Activated CD4-positive, alpha-beta T cell treated with anti-CD3 and anti-CD28 coated beads for 36 hours (primary cell): ENCODE data around the gene ITIH4. TPM values are rescaled to one million over a fixed set of nuclear protein-coding genes. Genes with fewer than 3 reads are reported as not detected.

ENCODE experiments used
- ATAC-seq: fragments of 200-7000 bp; cut with Tn5 transposase; one replicate; pipeline ENCODE4 v1.10.0; 2021; ENCODE audit warnings: mild to moderate bottlenecking, moderate library complexity
- CTCF ChIA-PET: fragments of 350-600 bp; sonication (Branson Sonifier 250); formaldehyde crosslinking; loops from one replicate; lab custom pipeline; 2021; ENCODE audit warnings: antibody characterized with exemption; lab: Charles Lee
- POLR2A ChIA-PET: fragments of 350-600 bp; sonication (Branson Sonifier 250); formaldehyde crosslinking; loops from one replicate; lab custom pipeline; 2021; ENCODE audit warnings: antibody characterized with exemption, inconsistent platforms; lab: Charles Lee
- DNase-seq: peaks from one replicate; pipeline ENCODE4 v3.0.0-alpha.2; 2020
- H3K27ac Mint-ChIP-seq: one replicate; pipeline ENCODE4 v1.8.0; 2021; ENCODE audit warnings: mixed read lengths
- H3K27me3 Mint-ChIP-seq: one replicate; pipeline ENCODE4 v1.8.0; 2021; ENCODE audit warnings: mixed read lengths
- H3K36me3 Mint-ChIP-seq: one replicate; pipeline ENCODE4 v1.8.0; 2021; ENCODE audit warnings: low read depth, mixed read lengths
- H3K4me1 Mint-ChIP-seq: one replicate; pipeline ENCODE4 v1.8.0; 2021; ENCODE audit warnings: mixed read lengths
- H3K4me3 Mint-ChIP-seq: one replicate; pipeline ENCODE4 v1.8.0; 2021; ENCODE audit warnings: mild to moderate bottlenecking, moderate library complexity, mixed read lengths
- H3K9me3 Mint-ChIP-seq: one replicate; pipeline ENCODE4 v1.8.0; 2021; ENCODE audit warnings: low read depth, mixed read lengths
- intact Hi-C, 2 experiments: fragments of 100-400 bp; cut with DNase I in 1 of 2; cut with micrococcal nuclease in 1 of 2; formaldehyde crosslinking; loops; one replicate each; pipeline versions ENCODE4 v1.14.2 to v1.15.1; 2022 to 2024; cut with DNase I, micrococcal nuclease
- total RNA-seq, 2 experiments: library from RNA; stranded (reverse); gene quantifications; one replicate each; pipeline ENCODE4 v1.2.3, GENCODE V29; 2021

The ITIH4 gene
- total RNA-seq, 2 experiments from 2014 or later: 4.0 to 6.5 TPM

DNA sequence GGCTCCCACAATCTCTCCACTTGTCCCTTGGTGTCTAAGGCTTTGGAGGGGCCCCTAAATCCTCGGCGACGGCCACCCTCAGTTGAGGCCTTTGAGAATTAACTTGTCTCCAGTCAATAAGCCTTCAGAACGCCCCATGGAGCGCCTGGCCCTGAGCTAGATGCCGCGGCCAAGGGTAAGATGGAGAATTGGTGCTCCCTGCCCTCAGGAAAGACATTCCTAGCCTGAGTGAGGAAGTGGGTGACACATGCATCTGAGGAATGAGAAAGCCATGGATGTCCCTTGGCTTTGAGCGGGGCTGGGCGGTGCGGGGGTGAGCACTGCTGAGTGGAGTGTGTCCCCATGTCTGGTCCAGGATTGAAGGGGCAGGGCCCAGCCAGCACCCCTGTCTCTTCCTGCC is 13.3 kb downstream of the ITIH4 start:
- H3K4me1 Mint-ChIP-seq: no peaks in the 10 kb centered on the region

DNA sequence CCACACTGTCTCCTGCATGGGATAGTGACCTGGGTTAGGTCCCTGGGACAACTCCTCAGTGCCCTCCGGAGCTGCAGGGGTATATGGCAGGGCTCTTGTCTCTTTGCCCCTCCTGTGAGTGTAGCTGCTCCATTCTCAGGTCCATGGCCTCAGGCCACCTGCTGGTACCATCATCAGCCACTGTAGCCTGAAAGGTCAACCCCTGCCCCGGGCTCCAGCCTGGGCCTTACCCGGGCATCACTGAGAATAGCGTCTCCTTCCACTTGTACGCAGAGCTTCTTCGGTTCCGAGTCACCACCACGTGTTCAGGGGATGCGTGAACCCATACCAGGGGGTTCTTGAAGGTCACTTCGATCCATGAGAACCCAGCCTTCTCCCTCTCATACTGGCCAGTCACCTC is 13.8 kb downstream of the ITIH4 start:
- H3K27ac Mint-ChIP-seq: no peak overlapping the region
- no peak overlapping the region for H3K4me3 Mint-ChIP-seq
- ATAC-seq (no peak), DNase-seq (no peak)
- ChIA-PET POLR2A (no interaction called here), CTCF (no interaction called here)
- intact Hi-C loops: no loop called here
- no peaks in the 10 kb centered on the region for H3K36me3 Mint-ChIP-seq
- no peaks in the 10 kb centered on the region for H3K27me3 Mint-ChIP-seq
- no peaks in the 10 kb centered on the region for H3K9me3 Mint-ChIP-seq
- no peaks in the 10 kb centered on the region for H3K4me1 Mint-ChIP-seq

More for the DNA sequence above, 13.3 kb downstream of the ITIH4 start:
- Mint-ChIP-seq H3K27ac (no peak overlapping the region), H3K36me3 (no peaks in the 10 kb centered on the region), H3K27me3 (no peaks in the 10 kb centered on the region), H3K9me3 (no peaks in the 10 kb centered on the region), H3K4me3 (no peak overlapping the region)
- DNase-seq (no peak), ATAC-seq (no peak)
- intact Hi-C loops: no loop called here
- CTCF ChIA-PET: no interaction called here
- POLR2A ChIA-PET: no interaction called here

DNA sequence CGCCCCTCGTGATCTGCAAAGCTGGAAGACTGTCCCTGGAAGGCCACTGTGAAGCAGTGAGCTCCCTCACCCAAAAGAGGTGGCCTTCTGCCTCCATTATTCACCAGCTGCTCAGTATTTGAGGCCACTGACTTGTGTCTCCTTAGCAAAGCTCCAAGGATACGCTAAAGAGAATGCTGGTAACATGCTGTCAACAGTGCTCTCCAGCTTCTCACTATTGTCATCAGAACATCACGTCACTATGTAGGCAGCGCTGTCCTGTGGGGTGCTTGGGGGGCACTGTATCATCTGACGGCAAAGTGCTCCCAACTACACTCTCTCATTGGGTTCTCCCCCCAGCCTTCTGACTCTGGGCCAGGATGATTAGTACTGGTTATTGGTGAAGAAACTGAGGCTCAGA is 14.3 kb downstream of the ITIH4 start:
- POLR2A ChIA-PET: no interaction called here
- ATAC-seq (no peak), DNase-seq (no peak)
- Mint-ChIP-seq H3K36me3 (no peaks in the 10 kb centered on the region), H3K27me3 (no peaks in the 10 kb centered on the region), H3K27ac (no peak overlapping the region), H3K4me3 (no peak overlapping the region), H3K4me1 (no peaks in the 10 kb centered on the region), H3K9me3 (no peaks in the 10 kb centered on the region)
- CTCF ChIA-PET: interaction anchor here (0.6 to 1.3 kb wide), 4 partner anchors 15 to 69 kb away, joined by 3 to 5 read pairs (median 4); no protein-coding TSS in a partner anchor
- intact Hi-C loops: no loop called here

- H3K27ac Mint-ChIP-seq: no peak overlapping the region
- no peaks in the 10 kb centered on the region for H3K36me3 Mint-ChIP-seq
- no peak overlapping the region for H3K4me3 Mint-ChIP-seq
- H3K27me3 Mint-ChIP-seq: no peaks in the 10 kb centered on the region
- ChIA-PET CTCF (no interaction called here), POLR2A (no interaction called here)
- no peaks in the 10 kb centered on the region for H3K4me1 Mint-ChIP-seq
- no peak for ATAC-seq
- DNase-seq: no peak
- intact Hi-C loops: no loop called here
- H3K9me3 Mint-ChIP-seq: no peaks in the 10 kb centered on the region
Observed at GRCh38 chr3:52813810-52814209, 16.7 kb downstream of the ITIH4 start.

GRCh38 chr3:52811452-52812011 is 18.9 kb downstream of the ITIH4 start:
- intact Hi-C loops: no loop called here
- Mint-ChIP-seq H3K27ac (no peak overlapping the region), H3K27me3 (no peaks in the 10 kb centered on the region), H3K9me3 (no peaks in the 10 kb centered on the region), H3K36me3 (no peaks in the 10 kb centered on the region), H3K4me3 (no peak overlapping the region), H3K4me1 (no peaks in the 10 kb centered on the region)
- ChIA-PET POLR2A (no interaction called here), CTCF (interaction anchor here (0.5 to 1.5 kb wide), 3 partner anchors 10 to 532 kb away, joined by 3 to 5 read pairs (median 3); no protein-coding TSS in a partner anchor)
- ATAC-seq (no peak), DNase-seq (no peak)

GRCh38 chr3:52810923-52811322 is 19.5 kb downstream of the ITIH4 start:
- no peak overlapping the region for H3K4me3 Mint-ChIP-seq
- ChIA-PET CTCF (interaction anchor here (0.5 to 1.5 kb wide), 4 partner anchors 10 to 531 kb away, joined by 3 to 5 read pairs (median 3); no protein-coding TSS in a partner anchor), POLR2A (no interaction called here)
- H3K9me3 Mint-ChIP-seq: no peaks in the 10 kb centered on the region
- ATAC-seq: no peak
- no peaks in the 10 kb centered on the region for H3K4me1 Mint-ChIP-seq
- H3K27me3 Mint-ChIP-seq: no peaks in the 10 kb centered on the region
- DNase-seq: no peak
- intact Hi-C loops: no loop called here
- no peaks in the 10 kb centered on the region for H3K36me3 Mint-ChIP-seq
- no peak overlapping the region for H3K27ac Mint-ChIP-seq

- no peak for DNase-seq
- no peak for ATAC-seq
- POLR2A ChIA-PET: no interaction called here
- Mint-ChIP-seq H3K4me1 (no peaks in the 10 kb centered on the region), H3K9me3 (no peaks in the 10 kb centered on the region), H3K27me3 (no peaks in the 10 kb centered on the region), H3K4me3 (no peak overlapping the region), H3K36me3 (no peaks in the 10 kb centered on the region), H3K27ac (no peak overlapping the region)
- intact Hi-C loops: no loop called here
- CTCF ChIA-PET: interaction anchor here (1.0 kb wide), 1 partner anchor 28 kb away, joined by 4 read pairs; no protein-coding TSS in a partner anchor
Observed at GRCh38 chr3:52809662-52810377, 20.7 kb downstream of the ITIH4 start.

- Mint-ChIP-seq H3K27me3 (no peaks in the 10 kb centered on the region), H3K4me3 (no peak overlapping the region), H3K36me3 (no peaks in the 10 kb centered on the region), H3K9me3 (no peaks in the 10 kb centered on the region), H3K4me1 (no peaks in the 10 kb centered on the region), H3K27ac (no peak overlapping the region)
- ChIA-PET CTCF (interaction anchor here (0.5 to 1.0 kb wide), 2 partner anchors 29 to 38 kb away, joined by 3 to 4 read pairs; no protein-coding TSS in a partner anchor), POLR2A (no interaction called here)
- DNase-seq (no peak), ATAC-seq (no peak)
- intact Hi-C loops: no loop called here
Observed at GRCh38 chr3:52809149-52809548, 21.3 kb downstream of the ITIH4 start.

- Mint-ChIP-seq H3K4me1 (no peaks in the 10 kb centered on the region), H3K27me3 (peaks cover 2% of the 10 kb centered on the region), H3K36me3 (no peaks in the 10 kb centered on the region), H3K4me3 (no peak overlapping the region), H3K9me3 (no peaks in the 10 kb centered on the region), H3K27ac (no peak overlapping the region)
- DNase-seq: no peak
- POLR2A ChIA-PET: no interaction called here
- intact Hi-C loops: no loop called here
- no peak for ATAC-seq
- CTCF ChIA-PET: no interaction called here
Observed at GRCh38 chr3:52805270-52806039, 25.0 kb downstream of the ITIH4 start.

GRCh38 chr3:52801839-52802238 is 28.6 kb downstream of the ITIH4 start:
- intact Hi-C loops: no loop called here
- ATAC-seq (no peak), DNase-seq (no peak)
- no peaks in the 10 kb centered on the region for H3K36me3 Mint-ChIP-seq
- H3K27me3 Mint-ChIP-seq: peaks cover 2% of the 10 kb centered on the region
- POLR2A ChIA-PET: no interaction called here
- H3K4me1 Mint-ChIP-seq: no peaks in the 10 kb centered on the region
- H3K4me3 Mint-ChIP-seq: no peak overlapping the region
- no peaks in the 10 kb centered on the region for H3K9me3 Mint-ChIP-seq
- H3K27ac Mint-ChIP-seq: no peak overlapping the region
- CTCF ChIA-PET: interaction anchor here (1.4 kb wide), 1 partner anchor 17 kb away, joined by 3 read pairs; no protein-coding TSS in a partner anchor

DNA sequence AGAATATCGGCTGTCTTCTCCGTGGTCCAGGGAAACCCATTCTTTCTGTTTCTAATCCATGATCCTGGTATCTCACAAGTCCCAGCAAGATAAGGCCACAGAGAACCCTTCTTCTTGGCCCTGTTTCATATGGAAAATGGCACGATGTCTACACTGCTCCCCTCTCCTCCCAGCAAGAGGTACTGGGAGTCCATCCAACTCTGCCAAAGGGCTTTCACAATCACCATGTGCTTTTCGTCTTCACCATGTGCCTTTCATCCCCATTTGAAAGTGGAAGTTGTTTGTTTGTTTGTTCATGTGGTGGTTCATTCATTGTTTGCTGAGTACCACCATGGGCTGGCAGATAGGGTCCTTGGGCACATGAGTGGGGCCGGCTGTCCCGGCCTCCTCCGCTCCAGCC is 30.4 kb downstream of the ITIH4 start:
- Mint-ChIP-seq H3K9me3 (no peaks in the 10 kb centered on the region), H3K27me3 (peaks cover 2% of the 10 kb centered on the region), H3K4me1 (no peaks in the 10 kb centered on the region), H3K27ac (no peak overlapping the region), H3K4me3 (no peak overlapping the region), H3K36me3 (no peaks in the 10 kb centered on the region)
- intact Hi-C loops: no loop called here
- POLR2A ChIA-PET: interaction anchor here (0.6 kb wide), 1 partner anchor 621 kb away, joined by 3 read pairs; no protein-coding TSS in a partner anchor
- DNase-seq (no peak), ATAC-seq (no peak)
- CTCF ChIA-PET: interaction anchor here (0.9 kb wide), 1 partner anchor 8 kb away, joined by 3 read pairs; no protein-coding TSS in a partner anchor
